HepG2 (cell line): ENCODE results near the gene NFIC. TPM values are rescaled to one million over a fixed set of nuclear protein-coding genes. Genes with fewer than 3 reads are reported as not detected.

ENCODE experiments used
- ATAC-seq: fragments of 200-7000 bp; cut with Tn5 transposase; 3 replicates; pipeline ENCODE4 v1.9.1; 2020; ENCODE audit warnings: mild to moderate bottlenecking, moderate library complexity
- BruUV-seq: library from RNA; stranded (reverse); fragments of 400-500 nt; replicated peaks from 2 replicates; lab custom pipeline; 2021; lab: Mats Ljungman, UMichigan
- CTCF ChIA-PET: fragments of 300-600 bp; formaldehyde crosslinking; extraction: SDS; loops from one replicate; lab custom pipeline; 2021; ENCODE audit warnings: low total read pairs, inconsistent platforms, low intra/inter-chr PET ratio; lab: Yijun Ruan, JAX
- POLR2A ChIA-PET: fragments of 350-600 bp; sonication (Branson Sonifier 250); formaldehyde crosslinking; loops from one replicate; lab custom pipeline; 2020; ENCODE audit warnings: antibody characterized with exemption, inconsistent platforms; lab: Yijun Ruan, JAX
- DNase-seq: peaks from one replicate; pipeline ENCODE4 v3.0.0-alpha.2; 2015; ENCODE audit warnings: low spot score
- FAIRE-seq: peaks from 3 replicates; lab custom pipeline; 2011; peaks lifted over from hg19 to GRCh38; lab: Jason Lieb, UNC
- H2AFZ ChIP-seq: one replicate; pipeline ENCODE4 v1.6.1; 2011; ENCODE audit warnings: low read length, inconsistent platforms
- H3K27ac ChIP-seq: fragments of 300-600 bp; 3 replicates; pipeline ENCODE4 v1.8.0; 2011; ENCODE audit warnings: mixed run types, mild to moderate bottlenecking, mixed read lengths, low read length, inconsistent platforms; ENCODE audit not compliant: insufficient read depth; ENCODE audit errors: extremely low read length
- H3K27me3 ChIP-seq, 2 experiments: fragments of 200-600 bp in 1 of 2; 2 replicates in 1 of 2; 3 replicates in 1 of 2; pipeline versions ENCODE4 v1.6.0 to v1.8.0; 2011; ENCODE audit warnings: low read length in 2 of 2, mild to moderate bottlenecking in 2 of 2, moderate library complexity in 2 of 2, inconsistent platforms in 1 of 2; ENCODE audit not compliant: insufficient read depth in 2 of 2, control insufficient read depth in 1 of 2
- H3K36me3 ChIP-seq, 2 experiments: fragments of 200-600 bp in 1 of 2; replicated peaks in 1 of 2; 2 replicates in 1 of 2; 3 replicates in 1 of 2; pipeline versions ENCODE4 v1.5.1 to v1.8.0; 2011; ENCODE audit warnings: low read length in 2 of 2, inconsistent platforms in 1 of 2; ENCODE audit not compliant: insufficient read depth in 2 of 2, control insufficient read depth in 1 of 2
- H3K4me1 ChIP-seq: 2 replicates; pipeline ENCODE4 v1.5.1; 2012; ENCODE audit warnings: low read length, inconsistent platforms; ENCODE audit not compliant: insufficient read depth
- H3K4me2 ChIP-seq: 2 replicates; pipeline ENCODE4 v1.6.0; 2011; ENCODE audit warnings: low read depth, low read length, inconsistent platforms
- H3K4me3 ChIP-seq, 3 experiments: fragments of 200-600 bp in 1 of 3; sonication (generic), shearing (Covaris generic) in 1 of 3; replicated peaks in 1 of 3; 2 replicates each; pipeline ENCODE4 v1.5.1; 2011 to 2016; ENCODE audit warnings: low read length in 3 of 3, inconsistent platforms in 2 of 3, low read depth in 2 of 3, mild to moderate bottlenecking in 2 of 3, control low read depth in 1 of 3, mixed read lengths in 1 of 3; ENCODE audit not compliant: insufficient read depth in 1 of 3
- H3K79me2 ChIP-seq: one replicate; pipeline ENCODE4 v1.6.1; 2011; ENCODE audit warnings: low read length, inconsistent platforms; ENCODE audit not compliant: insufficient read depth
- H3K9ac ChIP-seq: 2 replicates; pipeline ENCODE4 v1.6.0; 2011; ENCODE audit warnings: mild to moderate bottlenecking, low read depth, low read length, inconsistent platforms; ENCODE audit not compliant: insufficient read depth
- H3K9me3 ChIP-seq: 2 replicates; pipeline ENCODE4 v1.5.1; 2012; ENCODE audit warnings: mild to moderate bottlenecking, low read length
- H4K20me1 ChIP-seq: 2 replicates; pipeline ENCODE4 v1.6.0; 2011; ENCODE audit warnings: inconsistent platforms, mild to moderate bottlenecking, low read length, moderate library complexity; ENCODE audit not compliant: insufficient read depth
- AGO1 ChIP-seq: fragments of 200-400 bp; formaldehyde crosslinking; IDR thresholded peaks from 2 replicates; pipeline ENCODE4 v1.6.1; 2017; ENCODE audit warnings: mild to moderate bottlenecking, low read depth, low read length, moderate library complexity; ENCODE audit not compliant: poor library complexity, severe bottlenecking
- ETV5 ChIP-seq: IDR thresholded peaks from 2 replicates; pipeline ENCODE4 v1.6.1; 2018; ENCODE audit warnings: missing biosample characterization, missing genetic modification reagents, inconsistent platforms, borderline replicate concordance
- GABPA ChIP-seq, 2 experiments: IDR thresholded peaks; 2 replicates each; pipeline ENCODE4 v1.6.1; 2011 to 2016; ENCODE audit warnings: low read depth in 2 of 2, low read length in 1 of 2, missing biosample characterization in 1 of 2, missing genetic modification characterization in 1 of 2
- GABPB1 ChIP-seq: IDR thresholded peaks from 2 replicates; pipeline ENCODE4 v1.6.1; 2016; ENCODE audit warnings: mild to moderate bottlenecking, missing genetic modification reagents, moderate library complexity, missing compliant biosample characterization
- HNF4G ChIP-seq, 2 experiments: sonication (generic) in 1 of 2; formaldehyde crosslinking in 1 of 2; IDR thresholded peaks; 2 replicates each; pipeline versions ENCODE4 v1.4.0 to v1.6.1; 2011 to 2020; ENCODE audit warnings: borderline replicate concordance in 2 of 2, low read depth in 2 of 2, mild to moderate bottlenecking in 2 of 2, low read length in 1 of 2, missing genetic modification reagents in 1 of 2, moderate library complexity in 1 of 2
- HNRNPL ChIP-seq: fragments of 200-400 bp; formaldehyde crosslinking; IDR thresholded peaks from 2 replicates; pipeline ENCODE4 v1.6.1; 2017; ENCODE audit warnings: mild to moderate bottlenecking, low read depth, low read length
- MAZ ChIP-seq, 2 experiments: sonication (generic) in 1 of 2; formaldehyde crosslinking in 1 of 2; IDR thresholded peaks; 2 replicates each; pipeline versions ENCODE4 v1.5.0 to v1.6.1; 2012 to 2020; ENCODE audit warnings: low read depth in 2 of 2, mild to moderate bottlenecking in 2 of 2, borderline replicate concordance in 1 of 2, improper control_type of control experiment in 1 of 2, low read length in 1 of 2, missing genetic modification reagents in 1 of 2, moderate library complexity in 1 of 2
- NR2F2 ChIP-seq: IDR thresholded peaks from 2 replicates; pipeline ENCODE4 v1.6.1; 2012; ENCODE audit warnings: low read depth, inconsistent platforms, borderline replicate concordance
- RAD21 ChIP-seq: fragments of 450-650 bp; formaldehyde crosslinking; IDR thresholded peaks from 2 replicates; pipeline ENCODE4 v1.5.0; 2020; ENCODE audit warnings: mild to moderate bottlenecking
- RNF2 ChIP-seq: fragments of 450-650 bp; conservative IDR thresholded peaks from 2 replicates; pipeline ENCODE4 v1.6.1; 2016; ENCODE audit warnings: low read depth
- SIN3A ChIP-seq: IDR thresholded peaks from 2 replicates; pipeline ENCODE4 v1.6.1; 2011; ENCODE audit warnings: low read depth, mild to moderate bottlenecking, control low read depth, low read length, borderline replicate concordance
- SP2 ChIP-seq: sonication (generic); formaldehyde crosslinking; IDR thresholded peaks from 2 replicates; pipeline ENCODE4 v1.5.1; 2020; ENCODE audit warnings: mild to moderate bottlenecking, missing genetic modification reagents
- SP4 ChIP-seq: sonication (generic); formaldehyde crosslinking; IDR thresholded peaks from 2 replicates; pipeline ENCODE4 v1.8.1; 2023; ENCODE audit warnings: mild to moderate bottlenecking, missing genetic modification reagents
- ZFYVE20 ChIP-seq: sonication (generic); formaldehyde crosslinking; IDR thresholded peaks from 2 replicates; pipeline ENCODE4 v1.8.0; 2023; ENCODE audit warnings: low read depth, mild to moderate bottlenecking, moderate library complexity, missing genetic modification reagents, borderline replicate concordance
- ZNF292 ChIP-seq: sonication (generic); formaldehyde crosslinking; IDR thresholded peaks from 2 replicates; pipeline ENCODE4 v1.8.1; 2022; ENCODE audit warnings: mild to moderate bottlenecking, low read depth, missing genetic modification reagents, borderline replicate concordance
- ZNF781 ChIP-seq: sonication (generic); formaldehyde crosslinking; IDR thresholded peaks from 2 replicates; pipeline ENCODE4 v1.5.1; 2020; ENCODE audit warnings: borderline replicate concordance, mild to moderate bottlenecking, missing genetic modification reagents; ENCODE audit errors: not compliant biosample characterization
- WGBS: methylation state at CpG from one replicate; pipeline ENCODE4 v1.1.6; 2017; ENCODE audit warnings: low lambda C conversion rate; 5-methylcytosine and 5-hydroxymethylcytosine counted together
- in situ Hi-C: cut with HindIII; loops from 2 replicates; pipeline ENCODE4 v1.10.0; 2017; ENCODE audit warnings: low pct_unique_long_range_greater_than_20kb; ENCODE audit not compliant: extremely low pct_ligation_motif_present
- intact Hi-C: fragments of 100-400 bp; cut with micrococcal nuclease; formaldehyde crosslinking; loops from one replicate; pipeline ENCODE4 v1.10.0; 2022; ENCODE audit not compliant: unreplicated experiment
- polyA plus RNA-seq, 8 experiments: library from polyadenylated mRNA; depleted of rRNA in 3 of 8; stranded (reverse) in 7 of 8; unstranded in 1 of 8; fragments of >200 nt; fragmentation: Illumina TruSeq in 4 of 8; extraction: Trizol in 4 of 8; gene quantifications; 2 replicates each; pipeline versions ENCODE4 v1.2.1 to v1.2.3, GENCODE V29; 2011 to 2016; ENCODE audit warnings: low read depth in 4 of 8, missing spikeins in 1 of 8, mixed read lengths in 1 of 8; ENCODE audit not compliant: insufficient read depth in 1 of 8
- total RNA-seq, 5 experiments: library from RNA; depleted of rRNA; stranded (reverse); fragments of >200 nt; fragmentation: Illumina TruSeq; extraction: Trizol; gene quantifications; 2 replicates each; pipeline ENCODE4 v1.2.3, GENCODE V29; 2016; ENCODE audit warnings: low read depth in 1 of 5
- TF ChIP-seq, protein P1 (sequence below): IDR thresholded peaks from 2 replicates; pipeline ENCODE4 v1.6.1; 2012; ENCODE audit warnings: inconsistent platforms
- TF ChIP-seq, protein P2 (sequence below): sonication (generic); formaldehyde crosslinking; IDR thresholded peaks from 2 replicates; pipeline ENCODE4 v1.4.0; 2020; ENCODE audit warnings: missing genetic modification reagents

NFIC gene
- total and polyA plus RNA-seq, 2 of the 13 experiments (the other 11 are each of a cell fraction or from before 2014, with no cell fraction given) = 1.3 to 2.5 TPM

DNA sequence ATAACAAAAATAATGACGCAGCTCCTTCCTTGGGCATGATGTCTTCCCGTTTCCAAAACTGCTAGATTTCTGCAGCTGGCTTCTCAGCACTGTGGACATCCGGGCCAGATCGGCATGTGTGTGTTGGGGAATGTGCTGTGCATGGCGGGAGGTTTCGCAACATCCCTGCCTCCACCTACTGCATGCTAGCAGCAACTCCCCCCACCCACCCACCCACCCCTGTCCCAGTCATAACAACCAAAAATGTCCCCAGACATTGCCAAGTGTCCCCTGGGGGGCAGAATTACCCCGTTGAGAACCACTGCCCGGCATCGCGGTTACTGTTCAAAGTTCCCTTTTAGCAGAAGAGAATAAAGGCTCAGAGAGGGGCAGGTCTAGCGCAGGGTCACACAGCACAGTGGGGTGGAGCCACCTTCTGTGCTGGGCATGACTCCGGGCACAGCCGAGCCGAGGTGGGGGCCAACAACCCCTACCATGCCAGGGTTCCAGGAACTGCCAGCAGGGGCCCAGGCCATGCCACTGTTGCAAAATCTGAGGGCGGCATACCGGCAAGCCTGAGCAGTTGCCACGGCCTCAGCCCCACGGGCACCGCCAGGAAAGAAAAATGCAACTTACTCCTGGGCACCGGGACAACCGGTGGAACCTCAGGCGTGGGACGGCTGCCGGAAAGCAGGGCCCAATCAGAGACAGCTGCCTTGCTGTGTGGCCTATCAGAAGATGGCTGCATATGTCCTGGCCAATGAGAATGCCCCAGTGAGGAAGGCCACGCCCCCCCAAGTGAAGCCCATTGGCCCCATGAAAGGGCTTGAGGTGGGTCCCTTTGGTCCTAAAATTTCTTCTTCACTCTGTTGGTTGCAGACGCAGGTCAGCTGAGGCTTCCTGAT, 22.5 kb upstream of the NFIC start:
- Histone ChIP-seq H3K9me3 (no peaks in the 10 kb centered on the region), H2AFZ (no peak overlapping the region), H3K9ac (no peak overlapping the region), H3K27me3 (peaks cover 1 to 8% of the 10 kb centered on the region in 2 experiments; a peak in 3 of 5 replicates), H3K4me2 (peak overlapping the region; percentile 90), H4K20me1 (no peaks in the 10 kb centered on the region), H3K36me3 (no peaks in the 10 kb centered on the region), H3K4me1 (peaks cover 39% of the 10 kb centered on the region), H3K4me3 (peak overlapping the region; percentile 48 to 72 (median 57); a peak in 5 of 6 replicates), H3K79me2 (no peaks in the 10 kb centered on the region), H3K27ac (no peak overlapping the region)
- POLR2A ChIA-PET = interaction anchor here (1.5 kb wide), 1 partner anchor 18 kb away, joined by 4 read pairs; no protein-coding TSS in a partner anchor
- CTCF ChIA-PET = interaction anchor here (1.2 kb wide), 1 partner anchor 86 kb away, joined by 4 read pairs; no protein-coding TSS in a partner anchor
- FAIRE-seq (peak; percentile 93), ATAC-seq (peak; percentile 92), DNase-seq (peak; percentile 86)
- WGBS = 1% methylated on average over 10 of the region's 26 CpGs
- in situ Hi-C loops = no loop called here
- intact Hi-C loops = no loop called here
- no TSS peak for BruUV-seq
- TF ChIP-seq NR2F2 = no peak
- peak; percentile 31; the same call in 1 of the 2 replicates for TF ChIP-seq ETV5
- peak; percentile 88 for TF ChIP-seq SP2
- peak; percentile 66 for TF ChIP-seq ZNF781 (CRISPR knock-in tag)
- TF ChIP-seq GABPA (IDR thresholded peaks at IDR 0.05; ENCODE audit: low read depth, low read length) = no peak
- TF ChIP-seq GABPA (CRISPR knock-in tag; IDR thresholded peaks at IDR 0.05; ENCODE audit: low read depth) = 0 out of 2 replicates have a peak, but pooled peaks have one; percentile 4
- peak; percentile 97 for TF ChIP-seq HNRNPL
- TF ChIP-seq, protein P1, sequence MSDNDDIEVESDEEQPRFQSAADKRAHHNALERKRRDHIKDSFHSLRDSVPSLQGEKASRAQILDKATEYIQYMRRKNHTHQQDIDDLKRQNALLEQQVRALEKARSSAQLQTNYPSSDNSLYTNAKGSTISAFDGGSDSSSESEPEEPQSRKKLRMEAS = peak; percentile 69; the same call in 1 of the 2 replicates
- 0 out of 2 replicates have a peak, but pooled peaks have one; percentile 1 for TF ChIP-seq ZNF292 (CRISPR knock-in tag)
- 0 out of 2 replicates have a peak, but pooled peaks have one; percentile 10 for TF ChIP-seq HNF4G (IDR thresholded peaks at IDR 0.05; ENCODE audit: borderline replicate concordance, low read depth, low read length)
- no peak for TF ChIP-seq HNF4G (CRISPR knock-in tag; IDR thresholded peaks at IDR 0.05; ENCODE audit: borderline replicate concordance, low read depth)
- TF ChIP-seq, protein P2, sequence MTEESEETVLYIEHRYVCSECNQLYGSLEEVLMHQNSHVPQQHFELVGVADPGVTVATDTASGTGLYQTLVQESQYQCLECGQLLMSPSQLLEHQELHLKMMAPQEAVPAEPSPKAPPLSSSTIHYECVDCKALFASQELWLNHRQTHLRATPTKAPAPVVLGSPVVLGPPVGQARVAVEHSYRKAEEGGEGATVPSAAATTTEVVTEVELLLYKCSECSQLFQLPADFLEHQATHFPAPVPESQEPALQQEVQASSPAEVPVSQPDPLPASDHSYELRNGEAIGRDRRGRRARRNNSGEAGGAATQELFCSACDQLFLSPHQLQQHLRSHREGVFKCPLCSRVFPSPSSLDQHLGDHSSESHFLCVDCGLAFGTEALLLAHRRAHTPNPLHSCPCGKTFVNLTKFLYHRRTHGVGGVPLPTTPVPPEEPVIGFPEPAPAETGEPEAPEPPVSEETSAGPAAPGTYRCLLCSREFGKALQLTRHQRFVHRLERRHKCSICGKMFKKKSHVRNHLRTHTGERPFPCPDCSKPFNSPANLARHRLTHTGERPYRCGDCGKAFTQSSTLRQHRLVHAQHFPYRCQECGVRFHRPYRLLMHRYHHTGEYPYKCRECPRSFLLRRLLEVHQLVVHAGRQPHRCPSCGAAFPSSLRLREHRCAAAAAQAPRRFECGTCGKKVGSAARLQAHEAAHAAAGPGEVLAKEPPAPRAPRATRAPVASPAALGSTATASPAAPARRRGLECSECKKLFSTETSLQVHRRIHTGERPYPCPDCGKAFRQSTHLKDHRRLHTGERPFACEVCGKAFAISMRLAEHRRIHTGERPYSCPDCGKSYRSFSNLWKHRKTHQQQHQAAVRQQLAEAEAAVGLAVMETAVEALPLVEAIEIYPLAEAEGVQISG (CRISPR knock-in tag) = no peak; the same call in 1 of the 2 replicates
- TF ChIP-seq ZFYVE20 (CRISPR knock-in tag) = no peak
- TF ChIP-seq SIN3A = no peak
- TF ChIP-seq MAZ (IDR thresholded peaks at IDR 0.05; ENCODE audit: borderline replicate concordance, low read depth, low read length) = 0 out of 2 replicates have a peak, but pooled peaks have one; percentile 13
- TF ChIP-seq MAZ (CRISPR knock-in tag; IDR thresholded peaks at IDR 0.05; ENCODE audit: low read depth) = no peak
- TF ChIP-seq RAD21 = peak; percentile 43
- TF ChIP-seq AGO1 = no peak
- TF ChIP-seq RNF2 = no peak
- TF ChIP-seq SP4 = peak; percentile 42
- TF ChIP-seq GABPB1 (CRISPR knock-in tag) = peak; percentile 55; the same call in 1 of the 2 replicates
